HCT116 (cell line): ENCODE data around the gene TMBIM6. TPM values are rescaled to one million over a fixed set of nuclear protein-coding genes. Genes with fewer than 3 reads are reported as not detected.

Experiments used
- ATAC-seq: fragments of 200-7000 bp; cut with Tn5 transposase; 2 replicates; pipeline ENCODE4 v1.9.1; 2020; ENCODE audit warnings: mild to moderate bottlenecking, moderate library complexity
- BruUV-seq: library from RNA; stranded (reverse); fragments of 400-500 nt; replicated peaks from 2 replicates; lab custom pipeline; 2021; lab: Mats Ljungman, UMichigan
- CTCF ChIA-PET: fragments of 300-600 bp; sonication (Branson Sonifier 250); formaldehyde crosslinking; loops from one replicate; lab custom pipeline; 2021; ENCODE audit warnings: antibody characterized with exemption; lab: Charles Lee
- POLR2A ChIA-PET: fragments of 300-600, 350-600 bp; sonication (Branson Sonifier 250); formaldehyde crosslinking; loops from one replicate; lab custom pipeline; 2021; ENCODE audit warnings: antibody characterized with exemption; lab: Charles Lee
- RAD21 ChIA-PET, 2 experiments: fragments of 300-600 bp; sonication (Branson Sonifier 250); formaldehyde crosslinking; loops; one replicate each; lab custom pipeline; 2023; ENCODE audit warnings: low total read pairs in 2 of 2; ENCODE audit not compliant: uncharacterized antibody in 2 of 2, unreplicated experiment in 2 of 2, low non-redundant PET in 1 of 2; lab: Charles Lee
- DNase-seq: peaks from one replicate; pipeline ENCODE4 v3.0.0-alpha.2; 2010; ENCODE audit warnings: low read depth, low spot score
- H2AFZ ChIP-seq: fragments of 200-600 bp; shearing (Covaris generic), sonication (generic); 2 replicates; pipeline ENCODE4 v1.6.1; 2017; ENCODE audit warnings: low read depth, mixed run types, mixed read lengths, antibody characterized with exemption, low read length; ENCODE audit not compliant: poor library complexity, severe bottlenecking
- H3K27ac ChIP-seq: 2 replicates; pipeline ENCODE4 v1.5.1; 2012; ENCODE audit warnings: low read depth, low read length
- H3K27me3 ChIP-seq: fragments of 200-600 bp; sonication (generic); 2 replicates; pipeline ENCODE4 v1.6.1; 2016; ENCODE audit warnings: mixed run types, low read length, mixed read lengths; ENCODE audit not compliant: insufficient read depth
- H3K36me3 ChIP-seq, 2 experiments: fragments of 200-500 bp in 1 of 2; fragments of 200-600 bp in 1 of 2; sonication (Bioruptor generic) in 1 of 2; sonication (generic) in 1 of 2; 2 replicates each; pipeline versions ENCODE4 v1.5.1 to v1.6.1; 2014 to 2016; ENCODE audit warnings: low read length in 2 of 2, inconsistent platforms in 1 of 2, mixed read lengths in 1 of 2, mixed run types in 1 of 2; ENCODE audit not compliant: insufficient read depth in 2 of 2, control insufficient read depth in 1 of 2
- H3K4me1 ChIP-seq, 2 experiments: fragments of 200-600 bp in 1 of 2; sonication (generic) in 1 of 2; 2 replicates each; pipeline versions ENCODE4 v1.5.1 to v1.6.1; 2012 to 2017; ENCODE audit warnings: low read length in 2 of 2, inconsistent platforms in 1 of 2, mild to moderate bottlenecking in 1 of 2, mixed read lengths in 1 of 2, mixed run types in 1 of 2, moderate library complexity in 1 of 2; ENCODE audit not compliant: insufficient read depth in 2 of 2, control insufficient read depth in 1 of 2
- H3K4me2 ChIP-seq: fragments of 200-600 bp; sonication (generic); 2 replicates; pipeline ENCODE4 v1.6.1; 2017; ENCODE audit warnings: mixed run types, low read length, mixed read lengths
- H3K4me3 ChIP-seq, 2 experiments: fragments of 200-600 bp in 1 of 2; sonication (generic) in 1 of 2; replicated peaks in 1 of 2; 2 replicates each; pipeline ENCODE4 v1.5.1; 2011 to 2016; ENCODE audit warnings: low read length in 2 of 2, control low read depth in 1 of 2, low read depth in 1 of 2, mild to moderate bottlenecking in 1 of 2, mixed read lengths in 1 of 2, mixed run types in 1 of 2
- H3K79me2 ChIP-seq: fragments of 200-600 bp; sonication (generic); 2 replicates; pipeline ENCODE4 v1.6.1; 2017; ENCODE audit warnings: mild to moderate bottlenecking, mixed run types, low read length, moderate library complexity, mixed read lengths; ENCODE audit not compliant: insufficient read depth
- H3K9ac ChIP-seq: fragments of 200-600 bp; sonication (generic); 2 replicates; pipeline ENCODE4 v1.6.1; 2016; ENCODE audit warnings: low read length, mixed read lengths
- H3K9me2 ChIP-seq: fragments of 200-600 bp; sonication (generic), shearing (Covaris generic); 2 replicates; pipeline ENCODE4 v1.6.1; 2017; ENCODE audit warnings: mixed run types, mild to moderate bottlenecking, moderate library complexity; ENCODE audit not compliant: insufficient read depth
- H3K9me3 ChIP-seq, 2 experiments: fragments of 200-500 bp in 1 of 2; fragments of 200-600 bp in 1 of 2; sonication (Bioruptor generic) in 1 of 2; sonication (generic) in 1 of 2; 2 replicates each; pipeline ENCODE4 v1.6.1; 2014 to 2017; ENCODE audit warnings: low read length in 2 of 2, mixed read lengths in 2 of 2, inconsistent platforms in 1 of 2, low read depth in 1 of 2, mild to moderate bottlenecking in 1 of 2, mixed run types in 1 of 2, moderate library complexity in 1 of 2; ENCODE audit not compliant: control insufficient read depth in 1 of 2, insufficient read depth in 1 of 2
- H4K20me1 ChIP-seq: fragments of 200-600 bp; sonication (generic), shearing (Covaris generic); 2 replicates; pipeline ENCODE4 v1.6.1; 2017; ENCODE audit warnings: mixed run types, mild to moderate bottlenecking, moderate library complexity; ENCODE audit not compliant: insufficient read depth
- CBX3 ChIP-seq: IDR thresholded peaks from 2 replicates; pipeline ENCODE4 v1.6.1; 2012; ENCODE audit warnings: low read depth
- CEBPB ChIP-seq: IDR thresholded peaks from 2 replicates; pipeline ENCODE4 v1.6.1; 2012; ENCODE audit warnings: low read depth
- EZH2 ChIP-seq: fragments of 200-600 bp; sonication (generic); IDR thresholded peaks from 2 replicates; pipeline ENCODE4 v1.6.1; 2017; ENCODE audit warnings: antibody characterized with exemption, mixed run types
- FOSL1 ChIP-seq: IDR thresholded peaks from 2 replicates; pipeline ENCODE4 v1.6.1; 2012; ENCODE audit warnings: low read depth
- JUND ChIP-seq: IDR thresholded peaks from 2 replicates; pipeline ENCODE4 v1.6.1; 2012
- MAX ChIP-seq: IDR thresholded peaks from 2 replicates; pipeline ENCODE4 v1.6.1; 2012
- POLR2AphosphoS5 ChIP-seq: IDR thresholded peaks from 2 replicates; pipeline ENCODE4 v1.6.1; 2011; ENCODE audit warnings: mild to moderate bottlenecking, low read depth, low read length, moderate library complexity
- RAD21 ChIP-seq: IDR thresholded peaks from 2 replicates; pipeline ENCODE4 v1.6.1; 2012; ENCODE audit warnings: low read depth, mild to moderate bottlenecking
- SP1 ChIP-seq: IDR thresholded peaks from 2 replicates; pipeline ENCODE4 v1.6.1; 2012; ENCODE audit warnings: low read depth
- TCF7L2 ChIP-seq: IDR thresholded peaks from 2 replicates; pipeline ENCODE4 v1.7.0; 2011; ENCODE audit warnings: borderline replicate concordance, inconsistent platforms; ENCODE audit not compliant: insufficient read depth, insufficient read length; ENCODE audit errors: extremely low read depth
- YY1 ChIP-seq: IDR thresholded peaks from 2 replicates; pipeline ENCODE4 v1.6.1; 2011; ENCODE audit warnings: low read length, low read depth, moderate library complexity, mild to moderate bottlenecking; ENCODE audit not compliant: insufficient replicate concordance; ENCODE audit errors: extremely low read depth
- ZBTB33 ChIP-seq: IDR thresholded peaks from 2 replicates; pipeline ENCODE4 v1.6.1; 2011; ENCODE audit warnings: mild to moderate bottlenecking, low read length, moderate library complexity; ENCODE audit not compliant: insufficient replicate concordance; ENCODE audit errors: extremely low read depth
- ZFX ChIP-seq: fragments of 450-650 bp; IDR thresholded peaks from 2 replicates; pipeline ENCODE4 v1.6.1; 2017
- ZNF274 ChIP-seq: fragments of 200-500 bp; sonication (Bioruptor generic); IDR thresholded peaks from 2 replicates; pipeline ENCODE4 v1.6.1; 2014; ENCODE audit warnings: mild to moderate bottlenecking, low read depth, low read length, inconsistent platforms
- intact Hi-C: fragments of 100-400 bp; cut with micrococcal nuclease; formaldehyde crosslinking; loops from 2 replicates; pipeline ENCODE4 v1.10.0; 2022
- total RNA-seq: library from RNA; stranded (reverse); gene quantifications from one replicate; pipeline ENCODE4 v1.2.1, GENCODE V29; 2021; ENCODE audit not compliant: unreplicated experiment
- TF ChIP-seq, protein P1 (sequence below), 3 experiments: fragments of 200-600 bp in 1 of 3; sonication (generic) in 1 of 3; IDR thresholded peaks in 2 of 3; conservative IDR thresholded peaks in 1 of 3; 2 replicates each; pipeline ENCODE4 v1.5.1; 2012 to 2017; ENCODE audit warnings: low read depth in 2 of 3, low read length in 2 of 3, antibody characterized with exemption in 1 of 3, borderline replicate concordance in 1 of 3, control low read depth in 1 of 3, mild to moderate bottlenecking in 1 of 3, mixed read lengths in 1 of 3, mixed run types in 1 of 3, moderate library complexity in 1 of 3; ENCODE audit not compliant: insufficient read depth in 1 of 3

Gene TMBIM6
- total RNA-seq, 1 experiment from 2014 or later = 510 TPM

DNA sequence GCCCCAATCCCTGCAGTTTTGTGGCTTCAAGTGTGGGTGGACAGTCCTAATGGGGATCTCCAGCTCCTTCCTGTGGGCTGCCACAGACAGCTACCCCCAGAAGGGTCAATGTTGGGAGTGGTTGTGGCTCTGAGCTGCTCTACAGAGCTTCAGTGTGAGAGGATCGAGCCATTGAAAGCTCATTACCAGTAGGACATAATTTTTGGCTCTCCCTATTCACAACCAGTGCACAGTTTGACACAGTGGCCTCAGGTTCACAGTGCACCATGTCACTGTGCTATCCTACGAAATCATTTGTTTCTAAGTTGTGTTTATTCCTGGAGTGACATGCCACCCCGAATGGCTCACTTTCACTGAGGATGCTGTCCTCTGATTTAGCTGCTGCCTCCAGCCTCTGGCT lies 22.8 kb downstream of the TMBIM6 start:
- Histone ChIP-seq H3K4me3 (no peak overlapping the region), H3K9me3 (no peaks in the 10 kb centered on the region), H3K4me1 (no peaks in the 10 kb centered on the region), H3K79me2 (no peaks in the 10 kb centered on the region), H3K4me2 (no peak overlapping the region), H3K27ac (no peak overlapping the region), H3K27me3 (no peaks in the 10 kb centered on the region), H4K20me1 (peaks cover 3% of the 10 kb centered on the region; the same call in 1 of the 2 replicates), H2AFZ (no peak overlapping the region), H3K36me3 (peaks cover 35 to 46% of the 10 kb centered on the region in 2 experiments), H3K9me2 (no peaks in the 10 kb centered on the region), H3K9ac (no peak overlapping the region)
- RAD21 ChIA-PET = no interaction called here
- POLR2A ChIA-PET = interaction anchor here (0.8 kb wide), 1 partner anchor 23 kb away, joined by 3 read pairs; the partner anchor contains the start of gene TMBIM6
- no TSS peak for BruUV-seq
- no peak for DNase-seq
- CTCF ChIA-PET = interaction anchor here (1.2 kb wide), 1 partner anchor 23 kb away, joined by 4 read pairs; the partner anchor contains the start of gene TMBIM6
- ATAC-seq = no peak
- intact Hi-C loops = no loop called here
- TF ChIP-seq YY1 (no peak), MAX (no peak), EZH2 (no peak), ZFX (no peak), POLR2AphosphoS5 (no peak; the same call in 1 of the 2 replicates), FOSL1 (no peak), RAD21 (no peak), SP1 (no peak), ZNF274 (no peak), CEBPB (no peak), JUND (no peak), ZBTB33 (no peak), CBX3 (no peak), TCF7L2 (no peak)
- TF ChIP-seq, protein P1, sequence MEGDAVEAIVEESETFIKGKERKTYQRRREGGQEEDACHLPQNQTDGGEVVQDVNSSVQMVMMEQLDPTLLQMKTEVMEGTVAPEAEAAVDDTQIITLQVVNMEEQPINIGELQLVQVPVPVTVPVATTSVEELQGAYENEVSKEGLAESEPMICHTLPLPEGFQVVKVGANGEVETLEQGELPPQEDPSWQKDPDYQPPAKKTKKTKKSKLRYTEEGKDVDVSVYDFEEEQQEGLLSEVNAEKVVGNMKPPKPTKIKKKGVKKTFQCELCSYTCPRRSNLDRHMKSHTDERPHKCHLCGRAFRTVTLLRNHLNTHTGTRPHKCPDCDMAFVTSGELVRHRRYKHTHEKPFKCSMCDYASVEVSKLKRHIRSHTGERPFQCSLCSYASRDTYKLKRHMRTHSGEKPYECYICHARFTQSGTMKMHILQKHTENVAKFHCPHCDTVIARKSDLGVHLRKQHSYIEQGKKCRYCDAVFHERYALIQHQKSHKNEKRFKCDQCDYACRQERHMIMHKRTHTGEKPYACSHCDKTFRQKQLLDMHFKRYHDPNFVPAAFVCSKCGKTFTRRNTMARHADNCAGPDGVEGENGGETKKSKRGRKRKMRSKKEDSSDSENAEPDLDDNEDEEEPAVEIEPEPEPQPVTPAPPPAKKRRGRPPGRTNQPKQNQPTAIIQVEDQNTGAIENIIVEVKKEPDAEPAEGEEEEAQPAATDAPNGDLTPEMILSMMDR (IDR thresholded peaks at IDR 0.05 in 2 of 3, conservative IDR thresholded peaks at IDR 0.05 in 1 of 3; ENCODE audit: borderline replicate concordance in 1 of 3, insufficient read depth in 1 of 3, low read depth in 2 of 3, low read length in 2 of 3) = no peak
- TF ChIP-seq, all 23 proteins: peak for 0
